OCI-M2 (cell line): ENCODE measurements around the gene SIRT3.

Experiments used
- DNase-seq: peaks from one replicate; lab custom pipeline; 2025; ENCODE audit not compliant: unreplicated experiment; lab: John Stamatoyannopoulos, UW

The SIRT3 gene

DNA sequence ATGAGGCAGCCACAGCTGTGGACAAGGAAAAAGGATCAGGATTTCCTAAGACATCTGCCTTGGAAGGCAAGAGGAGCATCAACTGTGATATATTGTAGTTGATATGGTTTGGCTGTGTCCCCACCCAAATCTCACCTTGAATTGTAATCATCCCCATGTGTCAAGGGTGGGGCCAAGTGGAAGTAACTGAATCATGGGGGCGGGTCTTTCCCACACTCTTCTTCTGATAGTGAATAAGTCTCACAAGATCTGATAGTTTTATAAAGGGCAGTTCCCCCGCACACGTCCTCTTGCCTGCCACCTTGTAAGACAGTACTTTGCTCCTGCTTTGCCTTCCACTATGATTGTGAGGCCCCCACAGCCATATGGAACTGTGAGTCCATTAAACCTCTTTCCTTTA lies 18.4 kb downstream of the SIRT3 start:
- no peak for DNase-seq

DNA sequence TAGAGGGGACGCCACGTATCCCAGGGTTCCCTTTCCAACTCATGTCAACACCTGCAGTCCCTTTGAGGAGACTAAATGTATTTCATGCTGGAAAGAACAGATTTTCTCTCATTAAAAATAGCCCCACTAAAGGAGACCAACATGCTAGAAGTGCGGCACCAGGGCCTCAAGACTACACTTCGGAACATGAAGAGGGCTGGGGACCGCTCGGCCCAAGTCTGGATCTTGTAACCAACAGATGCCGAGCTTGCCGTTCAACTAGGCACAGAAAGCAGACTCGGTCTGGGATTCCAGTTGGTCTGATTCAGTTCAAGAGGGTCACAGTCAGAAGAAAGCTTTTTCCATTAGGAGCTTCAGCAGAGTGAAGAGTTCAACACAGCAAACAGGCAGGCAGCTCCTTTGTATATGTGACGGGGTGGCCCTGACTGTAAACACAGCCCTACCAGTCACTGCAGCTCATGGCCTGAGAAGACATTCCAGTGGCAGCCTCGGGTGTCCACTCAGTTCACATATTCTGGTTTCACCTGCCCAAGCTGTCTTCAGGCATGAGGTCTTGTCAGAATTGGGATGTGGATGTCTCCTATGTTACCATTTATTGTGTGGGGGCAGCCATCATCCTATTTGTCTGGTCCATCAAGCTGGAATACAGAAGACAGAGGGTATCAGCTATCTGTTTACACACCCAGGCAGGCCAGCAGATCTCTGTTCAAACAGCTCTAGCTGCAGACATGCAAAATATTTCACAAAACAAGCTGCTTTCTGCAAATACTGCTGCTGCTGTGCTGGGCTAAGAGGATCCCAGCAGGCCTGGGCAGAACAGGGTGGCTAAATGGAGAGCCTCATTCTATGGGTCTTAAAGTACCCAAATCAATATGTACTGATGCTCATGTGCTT lies 19.8 kb downstream of the SIRT3 start:
- DNase-seq: no peak

DNA sequence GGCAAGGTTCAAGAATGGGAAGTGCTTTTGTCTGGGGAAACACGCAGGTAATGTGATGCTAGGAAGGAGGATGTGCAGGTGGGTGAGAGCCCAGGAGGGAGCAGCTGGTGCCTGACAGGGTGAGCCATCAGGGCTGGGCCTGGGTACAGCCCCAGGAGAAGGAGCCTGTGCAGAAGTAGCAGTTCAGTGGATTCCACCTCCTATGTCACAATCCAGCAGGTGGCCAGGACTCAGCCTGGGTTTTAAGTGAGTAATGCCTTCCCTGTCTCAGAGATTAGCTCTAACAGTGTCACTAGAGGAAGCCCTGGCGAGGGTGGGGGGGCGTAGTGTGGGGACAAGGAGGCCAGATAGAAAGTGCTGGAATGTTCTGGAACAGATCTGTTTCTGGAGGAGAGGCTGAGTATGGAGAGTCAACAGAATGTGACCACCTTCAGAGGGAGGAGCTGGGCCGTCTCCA lies 20.5 kb downstream of the SIRT3 start:
- no peak for DNase-seq

DNA sequence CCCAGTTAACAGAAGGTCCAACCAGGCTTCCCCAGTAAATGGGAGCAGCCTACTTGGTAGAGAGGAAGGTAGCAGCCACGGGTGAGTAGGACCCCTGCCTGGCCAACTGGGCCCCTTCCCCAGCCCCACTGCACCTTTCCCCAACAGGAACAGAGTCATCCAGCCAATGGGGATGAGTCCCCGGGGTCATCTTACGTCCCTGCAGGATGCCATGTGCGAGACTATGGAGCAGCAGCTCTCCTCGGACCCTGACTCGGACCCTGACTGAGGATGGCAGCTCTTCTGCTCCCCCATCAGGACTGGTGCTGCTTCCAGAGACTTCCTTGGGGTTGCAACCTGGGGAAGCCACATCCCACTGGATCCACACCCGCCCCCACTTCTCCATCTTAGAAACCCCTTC lies 22.1 kb downstream of the SIRT3 start:
- no peak for DNase-seq

DNA sequence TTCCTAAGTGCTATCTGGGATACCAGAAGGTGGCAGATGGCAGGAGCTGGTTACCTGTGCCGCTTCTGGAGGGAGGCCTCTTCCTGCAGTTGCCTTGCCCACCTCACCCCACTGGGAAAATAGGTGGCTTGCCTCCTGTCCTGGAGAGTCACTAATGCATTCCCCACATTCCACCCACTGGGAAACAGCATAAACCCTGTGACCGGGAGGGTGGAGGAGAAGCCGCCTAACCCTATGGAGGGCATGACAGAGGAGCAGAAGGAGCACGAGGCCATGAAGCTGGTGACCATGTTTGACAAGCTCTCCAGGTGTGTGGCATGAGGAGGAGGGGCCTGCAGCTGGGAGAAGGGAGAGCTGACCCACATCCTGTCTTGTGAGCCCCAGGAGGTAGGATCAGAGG lies 23.0 kb downstream of the SIRT3 start:
- DNase-seq: no peak

DNA sequence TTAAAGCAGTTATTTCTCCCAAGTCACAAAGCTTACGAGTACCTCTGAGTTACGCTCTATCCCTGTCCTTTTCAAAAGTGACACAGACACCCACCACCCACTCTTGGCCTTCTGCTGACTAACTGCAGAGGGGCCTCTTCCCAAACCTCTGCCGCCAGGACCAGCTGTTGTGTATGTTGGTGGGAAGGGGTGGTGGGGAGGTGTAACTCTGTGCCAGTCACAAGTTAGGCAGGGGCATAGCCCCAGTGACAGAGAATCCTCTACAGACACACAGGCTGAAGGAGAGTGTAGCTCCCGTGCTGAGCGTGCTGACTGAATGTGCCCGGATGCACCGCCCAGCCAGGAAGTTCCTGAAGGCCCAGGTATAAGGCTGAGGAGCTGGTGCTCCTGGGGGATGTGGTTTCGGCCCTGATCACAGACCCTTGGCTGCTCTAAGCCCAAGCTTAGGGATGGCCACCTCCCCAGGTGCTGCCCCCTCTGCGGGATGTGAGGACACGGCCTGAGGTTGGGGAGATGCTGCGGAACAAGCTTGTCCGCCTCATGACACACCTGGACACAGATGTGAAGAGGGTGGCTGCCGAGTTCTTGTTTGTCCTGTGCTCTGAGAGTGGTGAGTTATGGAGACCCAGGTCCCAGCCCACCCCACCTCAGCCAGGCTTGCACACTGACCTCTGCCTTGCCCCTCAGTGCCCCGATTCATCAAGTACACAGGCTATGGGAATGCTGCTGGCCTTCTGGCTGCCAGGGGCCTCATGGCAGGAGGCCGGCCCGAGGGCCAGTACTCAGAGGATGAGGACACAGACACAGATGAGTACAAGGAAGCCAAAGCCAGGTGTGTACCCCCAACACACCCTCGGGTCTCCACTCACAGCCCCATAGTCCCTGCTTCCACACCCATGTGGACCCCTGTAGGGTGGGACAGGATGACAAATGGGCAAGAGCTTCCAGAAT lies 23.7 kb downstream of the SIRT3 start:
- no peak for DNase-seq

DNA sequence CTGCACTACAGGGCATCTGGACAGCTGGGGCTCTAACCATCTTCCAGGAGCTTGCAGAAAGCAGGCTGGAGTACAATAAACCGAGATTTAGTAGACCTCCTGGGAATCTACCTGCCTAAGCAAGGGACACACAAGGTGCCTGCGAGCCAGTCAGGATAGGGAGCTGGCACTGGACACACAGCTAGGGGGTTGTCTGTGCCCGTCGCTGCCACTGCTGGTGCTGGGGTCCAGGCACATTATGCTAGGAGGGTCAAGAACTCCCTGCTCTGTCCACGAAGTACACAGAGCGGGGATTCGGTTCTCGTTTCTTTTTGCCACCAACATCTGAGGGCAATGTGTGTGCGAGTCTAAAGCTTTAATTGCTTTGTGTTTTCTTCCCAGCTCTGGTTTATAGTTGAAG lies 24.4 kb downstream of the SIRT3 start:
- no peak for DNase-seq

DNA sequence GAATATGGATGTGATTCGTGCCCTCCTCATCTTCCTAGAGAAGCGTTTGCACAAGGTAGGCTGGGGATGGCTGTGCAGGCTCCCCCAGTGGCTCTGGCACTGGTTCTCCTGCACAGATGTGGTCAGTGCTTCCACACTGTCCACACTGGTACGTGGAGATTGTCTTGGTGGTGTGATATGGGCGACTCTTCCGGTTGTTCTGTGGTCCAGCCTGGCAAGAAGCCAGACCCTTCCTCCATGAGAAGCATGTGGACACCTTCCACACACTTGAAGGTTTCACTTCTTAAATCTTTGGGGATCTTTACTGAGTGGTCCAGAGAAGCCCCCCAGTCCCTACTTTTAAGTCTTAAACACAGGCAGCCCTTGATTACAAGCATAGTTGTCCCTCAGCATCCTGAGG lies 24.8 kb downstream of the SIRT3 start:
- no peak for DNase-seq

DNA sequence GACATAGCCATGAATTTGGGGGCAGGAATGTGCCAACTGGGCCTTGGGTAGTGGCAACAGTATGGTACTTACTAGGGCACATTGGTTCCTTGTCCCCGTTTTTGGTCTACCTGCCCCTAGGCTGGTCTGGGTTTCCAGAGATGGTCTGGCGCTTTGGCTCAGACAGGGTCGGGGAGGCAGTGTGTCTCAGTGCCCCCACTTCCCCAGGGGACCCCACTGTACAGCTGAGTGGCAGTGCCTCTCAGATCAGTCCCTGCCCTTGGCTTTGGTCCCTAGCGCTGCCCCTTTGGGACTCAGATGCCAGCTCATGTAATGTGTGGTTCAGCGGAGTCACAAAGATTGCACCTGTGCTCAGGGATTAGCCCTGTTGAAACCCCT lies 25.4 kb downstream of the SIRT3 start:
- no peak for DNase-seq

DNA sequence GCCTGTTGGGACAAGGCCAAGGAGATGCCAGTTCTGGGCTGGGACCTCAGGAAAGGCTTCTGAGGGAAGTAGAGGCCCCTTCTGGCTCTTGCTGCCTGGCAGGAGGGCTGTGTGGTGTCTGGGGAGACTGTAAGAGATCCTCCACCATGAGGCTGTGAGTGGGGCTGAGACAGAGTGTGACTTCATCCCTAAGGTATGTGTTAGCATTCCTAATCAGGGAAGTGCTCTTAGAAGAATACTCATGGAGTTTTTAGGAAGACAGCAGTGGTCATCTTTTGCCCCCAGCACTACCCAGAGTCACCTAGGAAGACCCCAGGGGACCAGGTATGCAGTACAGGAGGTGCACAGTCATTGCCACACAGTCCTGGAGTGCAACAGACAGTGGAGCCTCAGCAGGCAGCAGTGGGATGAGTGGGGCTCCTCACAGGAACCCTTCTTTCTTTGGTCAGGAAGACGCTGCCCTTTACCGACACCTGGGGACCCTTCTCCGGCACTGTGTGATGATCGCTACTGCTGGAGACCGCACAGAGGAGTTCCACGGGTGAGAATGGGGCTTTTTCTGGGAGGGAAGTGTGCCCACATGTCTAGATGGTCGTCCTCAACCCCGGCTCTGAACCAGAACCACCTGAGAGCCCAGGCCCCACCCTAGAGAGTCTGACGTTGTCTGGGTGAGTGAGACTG lies 25.9 kb downstream of the SIRT3 start:
- DNase-seq: no peak

DNA sequence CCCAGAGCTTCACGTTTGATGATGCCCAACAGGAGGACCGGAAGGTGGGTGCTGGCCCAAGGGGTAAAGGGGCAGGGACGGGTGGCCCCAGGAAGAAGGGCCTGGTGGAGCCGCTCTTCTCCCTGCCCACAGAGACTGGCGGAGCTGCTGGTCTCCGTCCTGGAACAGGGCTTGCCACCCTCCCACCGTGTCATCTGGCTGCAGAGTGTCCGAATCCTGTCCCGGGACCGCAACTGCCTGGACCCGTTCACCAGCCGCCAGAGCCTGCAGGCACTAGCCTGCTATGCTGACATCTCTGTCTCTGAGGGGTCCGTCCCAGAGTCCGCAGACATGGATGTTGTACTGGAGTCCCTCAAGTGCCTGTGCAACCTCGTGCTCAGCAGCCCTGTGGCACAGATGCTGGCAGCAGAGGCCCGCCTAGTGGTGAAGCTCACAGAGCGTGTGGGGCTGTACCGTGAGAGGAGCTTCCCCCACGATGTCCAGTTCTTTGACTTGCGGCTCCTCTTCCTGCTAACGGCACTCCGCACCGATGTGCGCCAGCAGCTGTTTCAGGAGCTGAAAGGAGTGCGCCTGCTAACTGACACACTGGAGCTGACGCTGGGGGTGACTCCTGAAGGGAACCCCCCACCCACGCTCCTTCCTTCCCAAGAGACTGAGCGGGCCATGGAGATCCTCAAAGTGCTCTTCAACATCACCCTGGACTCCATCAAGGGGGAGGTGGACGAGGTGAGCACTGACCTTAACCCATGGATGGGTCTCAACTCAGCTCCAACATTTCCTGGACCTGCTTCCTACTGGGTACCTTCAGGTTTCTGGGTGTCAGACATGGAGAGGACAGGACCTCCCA lies 26.6 kb downstream of the SIRT3 start:
- no peak for DNase-seq

DNA sequence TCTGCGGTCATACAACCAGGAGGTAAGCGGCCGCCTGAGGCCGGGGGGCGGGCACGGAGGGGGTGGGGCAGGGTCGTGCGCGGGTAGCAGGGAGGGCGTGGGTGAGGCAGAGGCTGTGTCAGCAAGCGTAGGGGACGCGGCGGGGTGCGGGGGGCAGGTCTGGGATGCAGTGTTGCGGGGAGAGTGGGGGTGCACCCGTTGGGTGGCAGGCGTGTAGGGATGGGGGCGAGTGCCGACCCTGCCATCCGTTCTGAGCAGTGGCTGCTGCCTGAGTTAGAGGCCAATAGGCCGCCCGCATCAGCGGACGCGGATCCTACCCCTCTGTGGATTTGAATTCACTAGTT lies 27.3 kb downstream of the SIRT3 start:
- DNase-seq: no peak

DNA sequence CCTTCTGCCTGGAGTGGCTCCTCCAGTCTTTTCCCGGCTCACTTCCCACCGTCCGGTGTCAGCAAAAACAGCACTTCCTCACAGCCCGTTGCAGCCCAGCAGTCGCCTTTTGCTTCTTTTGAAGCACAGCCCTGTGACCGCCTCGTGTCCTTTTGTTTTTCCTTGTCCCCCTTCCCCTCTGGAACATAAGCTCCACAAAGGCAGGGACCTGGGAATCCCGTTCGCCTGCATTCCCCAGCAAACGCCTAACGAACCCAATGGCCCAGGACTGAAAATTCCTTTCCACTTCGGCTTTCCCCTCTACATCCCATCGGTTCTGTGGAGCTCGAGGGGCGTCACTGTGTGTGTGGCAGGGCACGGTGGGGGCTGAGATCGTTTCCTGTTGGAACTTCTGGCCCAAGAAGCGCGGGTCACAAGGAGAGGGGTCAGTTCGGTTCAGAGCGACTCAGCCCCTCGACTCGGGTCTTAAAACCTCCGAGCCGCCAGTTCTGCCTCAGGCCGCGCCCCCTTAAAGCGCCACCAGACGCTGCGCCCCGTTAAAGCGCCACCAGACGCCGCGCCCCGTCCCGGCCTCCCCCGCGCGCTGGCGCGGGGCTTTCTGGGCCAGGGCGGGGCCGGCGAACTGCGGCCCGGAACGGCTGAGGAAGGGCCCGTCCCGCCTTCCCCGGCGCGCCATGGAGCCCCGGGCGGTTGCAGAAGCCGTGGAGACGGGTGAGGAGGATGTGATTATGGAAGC lies 27.8 kb downstream of the SIRT3 start:
- no peak for DNase-seq

DNA sequence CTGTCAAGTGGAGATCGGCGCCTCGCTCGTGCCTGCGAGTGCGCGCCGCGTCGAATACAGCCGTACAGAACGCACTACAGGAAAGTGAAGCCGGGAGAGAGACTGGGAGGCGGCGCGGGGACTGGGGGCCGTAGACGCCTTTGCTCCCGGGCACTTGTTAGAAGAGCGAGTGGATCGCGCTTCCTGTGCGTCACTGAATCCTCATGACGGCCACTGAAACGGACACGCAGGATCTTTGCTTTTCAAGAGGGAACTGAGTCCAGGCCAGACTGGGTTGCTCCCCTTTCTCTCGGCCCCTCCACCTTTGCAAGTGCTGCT lies 28.3 kb downstream of the SIRT3 start:
- DNase-seq: no peak

DNA sequence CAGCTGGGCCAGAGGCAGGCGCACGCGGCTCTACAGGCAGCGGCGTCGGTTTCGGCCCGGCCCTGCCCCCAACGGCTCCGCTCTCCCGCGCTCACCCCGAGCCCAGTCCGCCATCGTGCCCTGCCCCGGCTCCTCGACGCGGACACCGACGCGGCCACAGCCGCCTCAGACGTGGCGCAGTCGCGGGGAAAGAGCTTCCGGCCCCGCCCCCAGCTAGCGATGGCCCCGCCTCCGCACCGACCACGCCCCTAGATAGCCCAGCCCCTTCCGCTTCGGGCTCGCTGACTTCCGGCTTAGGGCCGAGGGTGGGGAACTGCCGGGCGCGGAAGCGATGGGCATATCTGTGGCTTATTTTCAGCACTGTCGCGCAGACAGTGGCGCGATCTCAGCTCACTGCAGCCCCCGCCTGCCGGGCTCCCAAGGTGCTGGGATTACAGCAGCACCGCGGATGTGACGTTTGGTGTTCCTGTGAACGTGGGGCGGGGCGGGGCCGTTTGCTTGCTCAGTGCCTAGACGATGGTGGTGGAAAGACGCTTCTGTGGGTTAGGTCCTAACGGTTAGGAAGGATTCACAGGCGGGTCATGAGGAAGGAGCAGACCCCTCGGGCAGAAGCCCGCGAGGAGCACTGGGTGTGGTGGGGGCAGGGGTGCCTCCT lies 28.8 kb downstream of the SIRT3 start, which contains the start of the genes BET1L and RIC8A:
Gene BET1L (minus strand): TSS at position 192 of the 655 bp plus-strand sequence. CDS start 78 bp downstream, at position 114.
Gene RIC8A (plus strand): TSS at position 501 of the 655 bp plus-strand sequence. CDS start 1,147 bp downstream, outside the sequence.
- peak; percentile 65 for DNase-seq

DNA sequence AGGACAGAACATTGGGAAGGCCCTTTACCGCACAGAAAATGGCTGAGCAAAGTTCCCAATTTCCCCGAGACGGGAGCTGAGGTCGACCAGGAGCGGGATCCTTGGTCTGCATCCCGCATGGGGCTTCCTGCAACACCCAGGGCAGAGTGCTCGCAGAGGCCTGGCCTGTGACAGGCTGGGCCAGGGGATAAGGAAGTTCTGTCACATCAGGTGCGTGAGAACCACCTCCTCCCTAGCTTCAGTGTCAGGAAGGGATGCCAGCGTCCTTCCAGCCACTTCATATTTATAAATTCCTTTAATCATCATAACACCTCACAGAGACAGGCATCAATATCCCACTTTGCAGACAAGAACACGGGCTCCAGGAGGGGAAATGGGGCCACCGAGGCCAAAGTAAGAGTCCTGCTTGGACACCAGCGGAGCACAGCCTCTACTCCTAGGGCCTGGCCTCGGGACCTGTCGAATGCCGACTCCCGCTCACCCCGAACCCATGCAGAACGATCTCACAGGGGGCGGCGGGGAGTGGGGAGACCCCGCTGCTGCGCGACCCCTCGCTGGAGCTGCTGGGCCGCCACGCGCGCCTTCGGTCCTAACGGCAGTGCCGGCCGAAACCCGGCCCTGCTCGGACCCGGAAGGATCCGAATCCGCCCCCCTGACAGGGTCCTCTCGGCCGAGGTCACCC lies 29.5 kb downstream of the SIRT3 start:
- DNase-seq: no peak

DNA sequence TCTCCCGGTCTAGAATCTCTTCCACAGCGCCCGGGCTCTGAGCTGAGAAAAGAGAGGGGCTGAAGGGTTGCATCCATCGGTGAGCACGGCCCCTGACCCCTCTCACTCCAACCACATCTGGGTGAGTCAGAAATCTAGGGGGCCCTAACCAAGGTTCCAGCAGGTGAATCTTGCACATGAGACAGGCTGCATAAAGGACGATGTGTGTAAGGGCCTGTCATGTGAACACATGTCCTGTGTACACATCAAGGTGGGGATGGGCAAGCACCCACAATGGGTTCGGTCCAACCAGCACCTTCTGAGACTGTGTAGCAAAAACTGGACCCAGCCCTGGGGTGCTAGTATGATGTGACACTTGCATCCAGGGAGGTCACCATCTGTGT lies 30.1 kb downstream of the SIRT3 start:
- DNase-seq: no peak

DNA sequence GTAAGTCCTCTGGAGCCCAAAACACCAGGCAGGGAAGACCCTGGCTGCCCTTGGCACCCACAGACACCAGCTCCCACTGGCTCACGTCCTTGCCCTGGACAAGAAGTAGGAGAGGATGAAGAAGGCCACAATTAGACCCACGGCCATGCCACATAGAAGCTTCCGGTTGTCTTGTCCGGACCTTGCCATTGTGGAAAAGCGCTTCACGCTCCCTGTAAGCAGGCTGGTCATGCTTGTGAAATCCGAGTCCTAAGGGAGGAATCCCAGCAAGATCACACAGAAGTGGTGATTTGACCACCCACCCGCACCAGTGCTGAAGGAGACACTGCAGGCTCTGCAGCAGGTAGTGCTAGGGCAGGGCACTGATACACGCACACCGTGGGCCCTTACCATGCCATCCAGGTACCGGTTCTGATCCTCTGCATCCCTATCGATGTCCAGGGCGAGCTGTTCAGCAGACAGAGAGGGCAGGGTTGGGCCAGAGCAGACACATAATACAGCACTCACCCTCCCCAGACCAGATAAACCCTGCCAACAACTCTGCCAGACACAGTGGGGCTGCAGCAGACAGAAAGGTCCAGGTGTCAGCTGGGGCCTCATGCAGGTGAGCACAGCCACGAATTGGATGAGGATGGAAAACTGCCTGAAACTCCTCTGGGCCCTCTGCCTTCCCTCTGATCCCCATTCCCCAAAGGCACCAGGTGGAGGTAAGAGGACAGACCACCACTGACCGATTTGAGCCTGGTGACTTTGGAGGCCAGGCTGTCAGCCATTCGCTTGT lies 30.7 kb downstream of the SIRT3 start:
- no peak for DNase-seq
